Glutamatergic neuron (in vitro differentiated cells): Measurements from ENCODE around the gene TVP23A. TPM values are rescaled to one million over a fixed set of nuclear protein-coding genes. Genes with fewer than 3 reads are reported as not detected.
"Not testable (repeated sequence)": the region's sequence is repeated elsewhere in the genome, so short reads cannot be mapped to it uniquely, and the experiment has no call there.

Experiments
- DNase-seq: peaks from one replicate; pipeline ENCODE4 v3.0.0; 2022
- H3K27ac Mint-ChIP-seq: one replicate; pipeline ENCODE4 v1.8.0; 2020; ENCODE audit warnings: mild to moderate bottlenecking, mixed read lengths, inconsistent platforms; ENCODE audit not compliant: unreplicated experiment
- H3K27me3 Mint-ChIP-seq: one replicate; pipeline ENCODE4 v1.8.0; 2020; ENCODE audit warnings: mild to moderate bottlenecking, moderate library complexity, mixed read lengths, inconsistent platforms; ENCODE audit not compliant: unreplicated experiment
- H3K36me3 Mint-ChIP-seq: one replicate; pipeline ENCODE4 v1.8.0; 2020; ENCODE audit warnings: mild to moderate bottlenecking, mixed read lengths, inconsistent platforms; ENCODE audit not compliant: unreplicated experiment
- H3K4me1 Mint-ChIP-seq: one replicate; pipeline ENCODE4 v1.8.0; 2020; ENCODE audit warnings: mild to moderate bottlenecking, low read depth, mixed read lengths, inconsistent platforms; ENCODE audit not compliant: unreplicated experiment
- H3K4me3 Mint-ChIP-seq: one replicate; pipeline ENCODE4 v1.8.0; 2020; ENCODE audit warnings: mild to moderate bottlenecking, mixed read lengths, inconsistent platforms; ENCODE audit not compliant: unreplicated experiment
- H3K9me3 Mint-ChIP-seq: one replicate; pipeline ENCODE4 v1.8.0; 2020; ENCODE audit warnings: mild to moderate bottlenecking, moderate library complexity, mixed read lengths, inconsistent platforms; ENCODE audit not compliant: unreplicated experiment
- CTCF ChIP-seq: fragments of 200-600 bp; sonication (generic); IDR thresholded peaks from one replicate; pipeline ENCODE4 v1.5.0; 2021; ENCODE audit not compliant: partially characterized antibody, unreplicated experiment
- total RNA-seq: library from RNA; stranded (reverse); fragmentation: NEBNext Ultra II Directional; extraction: Animal tissue kit (Norgen Biotek cat#: 25700); gene quantifications from one replicate; pipeline ENCODE4 v1.2.1, GENCODE V29; 2021; ENCODE audit not compliant: unreplicated experiment

Gene TVP23A
- total RNA-seq, 1 donor from 2014 or later, result 8.4 TPM

GRCh38 chr16:10744370-10745030, 74.1 kb downstream of the TVP23A start:
- DNase-seq, result peak; percentile 3
- Mint-ChIP-seq H3K9me3 (peaks cover 3% of the 10 kb centered on the region), H3K27me3 (peaks cover 6% of the 10 kb centered on the region), H3K4me1 (peaks cover 13% of the 10 kb centered on the region), H3K4me3 (peak overlapping the region; percentile 97), H3K36me3 (no peaks in the 10 kb centered on the region), H3K27ac (peak overlapping the region; percentile 95)
- TF ChIP-seq CTCF, result no peak

- Mint-ChIP-seq H3K9me3 (peaks cover 3% of the 10 kb centered on the region), H3K36me3 (no peaks in the 10 kb centered on the region), H3K4me3 (peak within 1 kb of the TSS; percentile 97), H3K27me3 (peaks cover 6% of the 10 kb centered on the region), H3K4me1 (peaks cover 13% of the 10 kb centered on the region), H3K27ac (peak within 1 kb of the TSS; percentile 95)
- DNase-seq, result peak; percentile 99
- TF ChIP-seq CTCF, result no peak
These were observed 74.8 kb downstream of the TVP23A start, which contains the start of gene NUBP1 for GRCh38 chr16:10743610-10744369. Gene NUBP1, plus strand, starts transcription at chr16:10743842. Its CDS starts 22 bp downstream, at chr16:10743864.

GRCh38 chr16:10743227-10743609, 75.4 kb downstream of the TVP23A start:
- no peak for DNase-seq
- peaks cover 13% of the 10 kb centered on the region for H3K4me1 Mint-ChIP-seq
- no peaks in the 10 kb centered on the region for H3K36me3 Mint-ChIP-seq
- peaks cover 8% of the 10 kb centered on the region for H3K27me3 Mint-ChIP-seq
- peaks cover 3% of the 10 kb centered on the region for H3K9me3 Mint-ChIP-seq
- peak overlapping the region; percentile 97 for H3K4me3 Mint-ChIP-seq
- TF ChIP-seq CTCF, result no peak
- H3K27ac Mint-ChIP-seq, result peak overlapping the region; percentile 95

GRCh38 chr16:10741844-10742243, 76.8 kb downstream of the TVP23A start:
- Mint-ChIP-seq H3K27me3 (peaks cover 8% of the 10 kb centered on the region), H3K36me3 (no peaks in the 10 kb centered on the region), H3K9me3 (peaks cover 3% of the 10 kb centered on the region), H3K27ac (no peak overlapping the region), H3K4me1 (peaks cover 13% of the 10 kb centered on the region), H3K4me3 (no peak overlapping the region)
- no peak for TF ChIP-seq CTCF
- DNase-seq, result peak; percentile 15

- not testable (repeated sequence) for H3K27ac Mint-ChIP-seq, H3K9me3 Mint-ChIP-seq, H3K36me3 Mint-ChIP-seq, H3K4me3 Mint-ChIP-seq, H3K27me3 Mint-ChIP-seq
- peaks cover 13% of the 10 kb centered on the region for H3K4me1 Mint-ChIP-seq
- DNase-seq, result peak; percentile 7
These were observed 77.3 kb downstream of the TVP23A start for GRCh38 chr16:10741249-10741648.
